GM12891 (cell line): ENCODE results near the gene EML1.

Experiments
- PAX5 ChIP-seq: IDR thresholded peaks from 2 replicates; pipeline ENCODE4 v1.6.1; 2011; ENCODE audit warnings: low read length, moderate library complexity, mild to moderate bottlenecking; ENCODE audit not compliant: insufficient read depth, severe bottlenecking
- POLR2A ChIP-seq: IDR thresholded peaks from 2 replicates; pipeline ENCODE4 v1.6.1; 2011; ENCODE audit warnings: low read depth, low read length, control low read depth
- POLR2AphosphoS5 ChIP-seq: IDR thresholded peaks from 2 replicates; pipeline ENCODE4 v1.6.1; 2011; ENCODE audit warnings: low read depth, low read length, control low read depth
- POU2F2 ChIP-seq: IDR thresholded peaks from 2 replicates; pipeline ENCODE4 v1.6.1; 2011; ENCODE audit warnings: low read depth, mild to moderate bottlenecking, control low read depth, low read length, moderate library complexity
- SPI1 ChIP-seq: IDR thresholded peaks from 2 replicates; pipeline ENCODE4 v1.6.1; 2011; ENCODE audit warnings: low read depth, low read length, control low read depth
- TAF1 ChIP-seq: IDR thresholded peaks from 2 replicates; pipeline ENCODE4 v1.6.1; 2011; ENCODE audit warnings: low read depth, low read length, control low read depth

DNA sequence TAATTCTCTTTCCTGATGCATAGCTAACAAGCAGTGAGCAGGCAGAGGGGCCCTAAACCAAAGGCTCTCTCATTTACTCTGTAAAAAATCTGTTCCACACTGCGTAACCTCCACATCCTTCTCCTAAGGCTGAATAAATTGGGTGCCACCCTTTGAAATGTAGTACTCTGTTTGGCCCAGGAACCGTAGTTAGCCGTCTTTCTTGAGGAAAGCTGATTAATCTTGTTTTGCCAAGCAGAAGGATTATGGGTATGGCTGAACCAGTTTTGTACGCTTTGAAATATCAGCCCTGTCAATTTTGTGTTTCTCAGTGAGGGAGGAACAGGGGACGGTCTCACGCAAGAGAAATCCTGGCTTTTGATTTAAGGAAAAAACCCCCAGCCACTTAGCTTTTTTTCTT is 19.7 kb downstream of the EML1 start:
- no peak for TF ChIP-seq PAX5
- TF ChIP-seq POLR2A: no peak
- no peak for TF ChIP-seq POLR2AphosphoS5
- no peak for TF ChIP-seq TAF1
- TF ChIP-seq SPI1: no peak
- no peak for TF ChIP-seq POU2F2
